ENCODE results near the gene ITGA1.

The ITGA1 gene

DNA sequence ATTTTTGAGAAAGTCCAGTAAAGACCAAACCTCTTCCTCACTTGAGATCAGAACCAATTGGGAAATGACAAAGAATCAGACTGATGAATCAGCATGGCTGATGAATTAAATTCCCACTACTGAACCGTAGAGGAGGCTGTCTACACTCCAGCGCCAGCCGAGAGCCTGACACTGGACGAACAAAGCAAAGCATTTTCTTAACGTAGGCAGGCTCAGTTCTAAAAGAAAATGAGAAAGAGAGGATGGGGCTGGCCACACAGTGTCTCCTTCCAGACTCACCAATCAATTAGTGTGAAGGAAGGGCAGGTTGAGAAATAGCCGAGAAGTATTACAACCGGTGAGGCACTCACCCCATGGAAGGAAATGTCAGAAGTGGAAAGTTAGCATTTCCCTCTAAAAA is 49.4 kb downstream of the ITGA1 start:
- TF ChIP-seq, protein P1, sequence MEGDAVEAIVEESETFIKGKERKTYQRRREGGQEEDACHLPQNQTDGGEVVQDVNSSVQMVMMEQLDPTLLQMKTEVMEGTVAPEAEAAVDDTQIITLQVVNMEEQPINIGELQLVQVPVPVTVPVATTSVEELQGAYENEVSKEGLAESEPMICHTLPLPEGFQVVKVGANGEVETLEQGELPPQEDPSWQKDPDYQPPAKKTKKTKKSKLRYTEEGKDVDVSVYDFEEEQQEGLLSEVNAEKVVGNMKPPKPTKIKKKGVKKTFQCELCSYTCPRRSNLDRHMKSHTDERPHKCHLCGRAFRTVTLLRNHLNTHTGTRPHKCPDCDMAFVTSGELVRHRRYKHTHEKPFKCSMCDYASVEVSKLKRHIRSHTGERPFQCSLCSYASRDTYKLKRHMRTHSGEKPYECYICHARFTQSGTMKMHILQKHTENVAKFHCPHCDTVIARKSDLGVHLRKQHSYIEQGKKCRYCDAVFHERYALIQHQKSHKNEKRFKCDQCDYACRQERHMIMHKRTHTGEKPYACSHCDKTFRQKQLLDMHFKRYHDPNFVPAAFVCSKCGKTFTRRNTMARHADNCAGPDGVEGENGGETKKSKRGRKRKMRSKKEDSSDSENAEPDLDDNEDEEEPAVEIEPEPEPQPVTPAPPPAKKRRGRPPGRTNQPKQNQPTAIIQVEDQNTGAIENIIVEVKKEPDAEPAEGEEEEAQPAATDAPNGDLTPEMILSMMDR (IDR thresholded peaks at IDR 0.05; ENCODE audit: insufficient read depth, low read length), result no peak
- TF ChIP-seq GABPA (IDR thresholded peaks at IDR 0.05; ENCODE audit: low read depth), result no peak
- TF ChIP-seq SPI1 (IDR thresholded peaks at IDR 0.05; ENCODE audit: borderline replicate concordance, low read depth), result no peak
- TF ChIP-seq, protein P2, sequence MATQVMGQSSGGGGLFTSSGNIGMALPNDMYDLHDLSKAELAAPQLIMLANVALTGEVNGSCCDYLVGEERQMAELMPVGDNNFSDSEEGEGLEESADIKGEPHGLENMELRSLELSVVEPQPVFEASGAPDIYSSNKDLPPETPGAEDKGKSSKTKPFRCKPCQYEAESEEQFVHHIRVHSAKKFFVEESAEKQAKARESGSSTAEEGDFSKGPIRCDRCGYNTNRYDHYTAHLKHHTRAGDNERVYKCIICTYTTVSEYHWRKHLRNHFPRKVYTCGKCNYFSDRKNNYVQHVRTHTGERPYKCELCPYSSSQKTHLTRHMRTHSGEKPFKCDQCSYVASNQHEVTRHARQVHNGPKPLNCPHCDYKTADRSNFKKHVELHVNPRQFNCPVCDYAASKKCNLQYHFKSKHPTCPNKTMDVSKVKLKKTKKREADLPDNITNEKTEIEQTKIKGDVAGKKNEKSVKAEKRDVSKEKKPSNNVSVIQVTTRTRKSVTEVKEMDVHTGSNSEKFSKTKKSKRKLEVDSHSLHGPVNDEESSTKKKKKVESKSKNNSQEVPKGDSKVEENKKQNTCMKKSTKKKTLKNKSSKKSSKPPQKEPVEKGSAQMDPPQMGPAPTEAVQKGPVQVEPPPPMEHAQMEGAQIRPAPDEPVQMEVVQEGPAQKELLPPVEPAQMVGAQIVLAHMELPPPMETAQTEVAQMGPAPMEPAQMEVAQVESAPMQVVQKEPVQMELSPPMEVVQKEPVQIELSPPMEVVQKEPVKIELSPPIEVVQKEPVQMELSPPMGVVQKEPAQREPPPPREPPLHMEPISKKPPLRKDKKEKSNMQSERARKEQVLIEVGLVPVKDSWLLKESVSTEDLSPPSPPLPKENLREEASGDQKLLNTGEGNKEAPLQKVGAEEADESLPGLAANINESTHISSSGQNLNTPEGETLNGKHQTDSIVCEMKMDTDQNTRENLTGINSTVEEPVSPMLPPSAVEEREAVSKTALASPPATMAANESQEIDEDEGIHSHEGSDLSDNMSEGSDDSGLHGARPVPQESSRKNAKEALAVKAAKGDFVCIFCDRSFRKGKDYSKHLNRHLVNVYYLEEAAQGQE (IDR thresholded peaks at IDR 0.05; ENCODE audit: insufficient replicate concordance, low read depth), result no peak
- no peak for TF ChIP-seq POLR2AphosphoS5 (IDR thresholded peaks at IDR 0.05; ENCODE audit: low read depth)
- no peak for DNase-seq (ENCODE audit: low read depth in 1 of 2, low spot score in 1 of 2)
- Histone ChIP-seq H3K4me3 (replicated peaks; ENCODE audit: insufficient read depth, low read length) (no peak overlapping the region), H3K27ac (replicated peaks) (no peak overlapping the region), H3K27me3 (ENCODE audit: insufficient read depth, poor library complexity, severe bottlenecking) (no peaks in the 10 kb centered on the region)

DNA sequence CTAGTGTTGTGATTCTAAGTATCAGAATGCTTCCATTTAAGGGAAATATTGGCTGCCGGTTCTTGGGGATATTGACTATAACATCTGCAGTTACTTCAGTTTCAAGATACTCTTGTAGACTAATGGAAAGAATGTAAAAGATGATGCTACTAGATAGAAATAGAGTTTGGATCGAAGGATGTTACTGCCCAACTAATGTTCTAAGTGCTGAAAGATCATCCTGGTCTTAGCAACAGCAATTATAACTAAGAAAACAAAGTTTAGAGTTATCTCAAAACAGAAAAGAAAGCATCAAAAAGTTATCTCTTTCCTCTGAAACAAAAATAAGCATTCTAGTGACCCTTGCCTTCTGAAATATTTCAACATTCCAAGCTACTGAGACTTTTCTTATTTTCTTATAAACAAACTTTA is 49.9 kb downstream of the ITGA1 start:
- Histone ChIP-seq H3K27me3 (ENCODE audit: insufficient read depth, poor library complexity, severe bottlenecking) (no peaks in the 10 kb centered on the region), H3K27ac (replicated peaks) (no peak overlapping the region), H3K4me3 (replicated peaks; ENCODE audit: insufficient read depth, low read length) (no peak overlapping the region)
- TF ChIP-seq, protein P1 (IDR thresholded peaks at IDR 0.05; ENCODE audit: insufficient read depth, low read length), result no peak
- TF ChIP-seq, protein P2 (IDR thresholded peaks at IDR 0.05; ENCODE audit: insufficient replicate concordance, low read depth), result no peak
- TF ChIP-seq POLR2AphosphoS5 (IDR thresholded peaks at IDR 0.05; ENCODE audit: low read depth) (no peak), GABPA (IDR thresholded peaks at IDR 0.05; ENCODE audit: low read depth) (no peak), SPI1 (IDR thresholded peaks at IDR 0.05; ENCODE audit: borderline replicate concordance, low read depth) (no peak)
- DNase-seq (ENCODE audit: low read depth in 1 of 2, low spot score in 1 of 2), result no peak

DNA sequence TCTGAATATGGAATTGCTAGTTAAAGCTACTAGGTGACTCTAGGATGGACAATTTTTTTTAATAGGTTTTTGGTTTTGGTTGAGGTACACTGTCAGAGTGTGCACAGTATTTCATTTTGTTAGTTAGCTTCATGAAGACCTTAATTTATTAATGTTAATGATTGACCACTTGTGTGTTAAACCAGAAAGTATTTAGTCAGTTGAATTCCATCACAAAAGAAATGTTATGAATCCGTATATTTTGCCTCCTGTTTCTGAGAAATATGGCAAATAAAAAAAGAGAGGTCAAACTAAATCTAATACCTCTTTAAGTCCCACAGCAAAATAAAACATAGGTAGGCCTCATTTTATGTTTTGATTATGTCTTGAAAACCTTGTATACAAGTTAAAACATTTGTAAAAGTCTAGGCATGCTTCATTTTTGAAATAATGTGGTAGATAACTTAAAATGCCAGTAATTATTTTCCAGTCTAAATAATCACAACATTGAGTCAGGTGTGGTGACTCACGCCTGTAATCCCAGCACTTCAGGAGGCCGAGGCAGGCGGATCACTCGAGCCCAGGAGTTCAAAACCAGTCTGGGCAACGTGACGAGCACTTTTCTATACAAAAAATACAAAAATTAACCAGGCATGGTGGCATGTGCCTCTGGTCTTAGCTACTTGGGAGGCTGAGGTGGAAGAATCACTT is 50.8 kb downstream of the ITGA1 start:
- H3K27me3 ChIP-seq (ENCODE audit: insufficient read depth, poor library complexity, severe bottlenecking), result no peaks in the 10 kb centered on the region
- no peak overlapping the region for H3K27ac ChIP-seq (replicated peaks)
- TF ChIP-seq SPI1 (IDR thresholded peaks at IDR 0.05; ENCODE audit: borderline replicate concordance, low read depth), result no peak
- TF ChIP-seq, protein P1 (IDR thresholded peaks at IDR 0.05; ENCODE audit: insufficient read depth, low read length), result no peak
- no peak for TF ChIP-seq POLR2AphosphoS5 (IDR thresholded peaks at IDR 0.05; ENCODE audit: low read depth)
- TF ChIP-seq, protein P2 (IDR thresholded peaks at IDR 0.05; ENCODE audit: insufficient replicate concordance, low read depth), result no peak
- no peak for TF ChIP-seq GABPA (IDR thresholded peaks at IDR 0.05; ENCODE audit: low read depth)
- H3K4me3 ChIP-seq (replicated peaks; ENCODE audit: insufficient read depth, low read length), result no peak overlapping the region
- no peak for DNase-seq (ENCODE audit: low read depth in 1 of 2, low spot score in 1 of 2)
